HEK293 (cell line): Measurements from ENCODE around the gene AATF.
A peak's percentile ranks its signal among the peaks of the same experiment; 100 is the strongest.

Experiments
- CTCF ChIA-PET: fragments of 350-600 bp; formaldehyde crosslinking; extraction: SDS; loops from one replicate; lab custom pipeline; 2021; ENCODE audit warnings: antibody characterized with exemption; lab: Yijun Ruan, JAX
- POLR2A ChIA-PET: fragments of 300-600 bp; formaldehyde crosslinking; extraction: SDS; loops from one replicate; lab custom pipeline; 2020; ENCODE audit warnings: antibody characterized with exemption, inconsistent platforms; lab: Yijun Ruan, JAX
- H3K27ac ChIP-seq: fragments of 200-500 bp; sonication (Bioruptor generic); 2 replicates; pipeline ENCODE4 v1.5.1; 2014; ENCODE audit warnings: low read depth, low read length, control low read depth, inconsistent platforms; ENCODE audit errors: extremely low read depth
- H3K36me3 ChIP-seq, 2 experiments: fragments of 200-500 bp in 1 of 2; sonication (Bioruptor generic) in 1 of 2; 1 replicate in 1 of 2; 2 replicates in 1 of 2; pipeline ENCODE4 v1.5.1; 2014 to 2017; ENCODE audit warnings: inconsistent platforms in 2 of 2, low read length in 2 of 2; ENCODE audit not compliant: control insufficient read depth in 2 of 2, insufficient read depth in 1 of 2
- H3K4me1 ChIP-seq: fragments of 200-500 bp; sonication (Bioruptor generic); 2 replicates; pipeline ENCODE4 v1.5.1; 2014; ENCODE audit warnings: mild to moderate bottlenecking, low read length, inconsistent platforms; ENCODE audit not compliant: control insufficient read depth, insufficient read depth
- H3K4me3 ChIP-seq: 2 replicates; pipeline ENCODE4 v1.5.1; 2011; ENCODE audit warnings: low read depth, mild to moderate bottlenecking, control low read depth, low read length, moderate library complexity
- H3K9me3 ChIP-seq: fragments of 200-500 bp; sonication (Bioruptor generic); 2 replicates; pipeline ENCODE4 v1.5.1; 2014; ENCODE audit warnings: low read depth, low read length, inconsistent platforms; ENCODE audit not compliant: control insufficient read depth, insufficient read depth
- BCL11A ChIP-seq: fragments of 450-650 bp; formaldehyde crosslinking; IDR thresholded peaks from 2 replicates; pipeline ENCODE4 v1.5.1; 2016; ENCODE audit warnings: low read depth, missing biosample characterization, missing genetic modification characterization
- FEZF1 ChIP-seq: fragments of 450-650 bp; formaldehyde crosslinking; IDR thresholded peaks from 2 replicates; pipeline ENCODE4 v1.5.1; 2016; ENCODE audit warnings: missing biosample characterization, missing genetic modification characterization
- SP3 ChIP-seq: fragments of 450-650 bp; formaldehyde crosslinking; IDR thresholded peaks from 2 replicates; pipeline ENCODE4 v1.5.1; 2016; ENCODE audit warnings: missing biosample characterization, missing genetic modification characterization
- TCF7L2 ChIP-seq: IDR thresholded peaks from 2 replicates; pipeline ENCODE4 v1.6.1; 2011; ENCODE audit warnings: low read depth, mild to moderate bottlenecking, inconsistent platforms, low read length, moderate library complexity, borderline replicate concordance
- ZFP69B ChIP-seq: fragments of 450-650 bp; formaldehyde crosslinking; IDR thresholded peaks from 2 replicates; pipeline ENCODE4 v1.5.1; 2016; ENCODE audit warnings: missing biosample characterization, missing genetic modification characterization
- ZIC2 ChIP-seq: fragments of 450-650 bp; formaldehyde crosslinking; IDR thresholded peaks from 2 replicates; pipeline ENCODE4 v1.5.1; 2016; ENCODE audit warnings: missing biosample characterization, missing genetic modification characterization
- ZNF112 ChIP-seq: fragments of 450-650 bp; formaldehyde crosslinking; IDR thresholded peaks from 2 replicates; pipeline ENCODE4 v1.5.0; 2017; ENCODE audit warnings: missing biosample characterization, missing genetic modification characterization
- ZNF202 ChIP-seq: fragments of 450-650 bp; formaldehyde crosslinking; IDR thresholded peaks from 2 replicates; pipeline ENCODE4 v1.5.1; 2016; ENCODE audit warnings: missing biosample characterization, missing genetic modification characterization, borderline replicate concordance
- ZNF211 ChIP-seq: fragments of 450-650 bp; formaldehyde crosslinking; IDR thresholded peaks from 2 replicates; pipeline ENCODE4 v1.5.1; 2016; ENCODE audit warnings: low read depth, missing biosample characterization, missing genetic modification characterization
- ZNF37A ChIP-seq: fragments of 450-650 bp; IDR thresholded peaks from 2 replicates; pipeline ENCODE4 v1.5.1; 2018; ENCODE audit warnings: missing biosample characterization, missing genetic modification characterization
- ZNF585B ChIP-seq: fragments of 450-650 bp; formaldehyde crosslinking; IDR thresholded peaks from 2 replicates; pipeline ENCODE4 v1.5.1; 2016; ENCODE audit warnings: missing biosample characterization, missing genetic modification characterization
- ZNF785 ChIP-seq: fragments of 450-650 bp; formaldehyde crosslinking; IDR thresholded peaks from 2 replicates; pipeline ENCODE4 v1.5.1; 2016; ENCODE audit warnings: missing biosample characterization, missing genetic modification characterization
- ZSCAN30 ChIP-seq: fragments of 450-650 bp; IDR thresholded peaks from 2 replicates; pipeline ENCODE4 v1.5.1; 2018; ENCODE audit warnings: missing biosample characterization, mild to moderate bottlenecking, missing genetic modification characterization, moderate library complexity
- TF ChIP-seq, protein P1 (sequence below): fragments of 450-650 bp; formaldehyde crosslinking; IDR thresholded peaks from 2 replicates; pipeline ENCODE4 v1.5.1; 2016; ENCODE audit warnings: missing biosample characterization, missing genetic modification characterization, low read depth
- TF ChIP-seq, protein P2 (sequence below): fragments of 450-650 bp; formaldehyde crosslinking; IDR thresholded peaks from 2 replicates; pipeline ENCODE4 v1.5.1; 2016; ENCODE audit warnings: missing biosample characterization, missing genetic modification characterization, low read depth
- TF ChIP-seq, protein P3 (sequence below): fragments of 450-650 bp; formaldehyde crosslinking; IDR thresholded peaks from 2 replicates; pipeline ENCODE4 v1.5.0; 2017; ENCODE audit warnings: missing biosample characterization, missing genetic modification characterization, borderline replicate concordance
- TF ChIP-seq, protein P4 (sequence below): fragments of 450-650 bp; formaldehyde crosslinking; IDR thresholded peaks from 2 replicates; pipeline ENCODE4 v1.5.1; 2016; ENCODE audit warnings: missing biosample characterization, missing genetic modification characterization

AATF gene

DNA sequence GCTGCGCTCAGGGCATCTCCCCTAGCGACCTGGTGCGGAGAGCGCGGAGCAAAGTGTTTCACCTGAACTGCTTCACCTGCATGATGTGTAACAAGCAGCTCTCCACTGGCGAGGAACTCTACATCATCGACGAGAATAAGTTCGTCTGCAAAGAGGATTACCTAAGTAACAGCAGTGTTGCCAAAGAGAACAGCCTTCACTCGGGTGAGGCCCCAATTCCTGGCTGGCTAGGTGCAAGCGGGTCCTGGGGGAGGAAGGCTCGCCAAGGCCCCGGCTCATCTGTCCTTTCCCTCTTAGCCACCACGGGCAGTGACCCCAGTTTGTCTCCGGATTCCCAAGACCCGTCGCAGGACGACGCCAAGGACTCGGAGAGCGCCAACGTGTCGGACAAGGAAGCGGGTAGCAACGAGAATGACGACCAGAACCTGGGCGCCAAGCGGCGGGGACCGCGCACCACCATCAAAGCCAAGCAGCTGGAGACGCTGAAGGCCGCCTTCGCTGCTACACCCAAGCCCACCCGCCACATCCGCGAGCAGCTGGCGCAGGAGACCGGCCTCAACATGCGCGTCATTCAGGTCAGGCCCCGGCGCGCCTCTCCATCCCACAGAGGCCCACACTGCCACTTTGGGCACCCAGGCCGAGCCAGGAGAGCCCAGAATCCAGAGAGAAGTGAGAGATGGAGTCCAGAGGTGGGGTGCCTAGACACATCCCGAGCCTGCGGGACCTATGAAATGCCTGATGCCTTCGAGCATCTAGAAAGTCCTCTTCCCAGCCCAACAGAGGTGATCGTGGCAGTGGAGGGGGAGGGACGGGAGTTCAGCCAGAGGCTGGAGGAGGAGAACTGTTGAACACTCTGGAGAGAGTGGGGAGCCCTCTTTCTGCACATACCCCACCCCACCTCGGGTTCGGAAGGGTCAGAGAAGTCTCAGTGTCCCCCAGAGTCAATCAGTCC is 8.2 kb upstream of the AATF start:
- TF ChIP-seq, protein P1, sequence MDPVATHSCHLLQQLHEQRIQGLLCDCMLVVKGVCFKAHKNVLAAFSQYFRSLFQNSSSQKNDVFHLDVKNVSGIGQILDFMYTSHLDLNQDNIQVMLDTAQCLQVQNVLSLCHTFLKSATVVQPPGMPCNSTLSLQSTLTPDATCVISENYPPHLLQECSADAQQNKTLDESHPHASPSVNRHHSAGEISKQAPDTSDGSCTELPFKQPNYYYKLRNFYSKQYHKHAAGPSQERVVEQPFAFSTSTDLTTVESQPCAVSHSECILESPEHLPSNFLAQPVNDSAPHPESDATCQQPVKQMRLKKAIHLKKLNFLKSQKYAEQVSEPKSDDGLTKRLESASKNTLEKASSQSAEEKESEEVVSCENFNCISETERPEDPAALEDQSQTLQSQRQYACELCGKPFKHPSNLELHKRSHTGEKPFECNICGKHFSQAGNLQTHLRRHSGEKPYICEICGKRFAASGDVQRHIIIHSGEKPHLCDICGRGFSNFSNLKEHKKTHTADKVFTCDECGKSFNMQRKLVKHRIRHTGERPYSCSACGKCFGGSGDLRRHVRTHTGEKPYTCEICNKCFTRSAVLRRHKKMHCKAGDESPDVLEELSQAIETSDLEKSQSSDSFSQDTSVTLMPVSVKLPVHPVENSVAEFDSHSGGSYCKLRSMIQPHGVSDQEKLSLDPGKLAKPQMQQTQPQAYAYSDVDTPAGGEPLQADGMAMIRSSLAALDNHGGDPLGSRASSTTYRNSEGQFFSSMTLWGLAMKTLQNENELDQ (tag by site-specific recombination) = no peak
- TF ChIP-seq, protein P2, sequence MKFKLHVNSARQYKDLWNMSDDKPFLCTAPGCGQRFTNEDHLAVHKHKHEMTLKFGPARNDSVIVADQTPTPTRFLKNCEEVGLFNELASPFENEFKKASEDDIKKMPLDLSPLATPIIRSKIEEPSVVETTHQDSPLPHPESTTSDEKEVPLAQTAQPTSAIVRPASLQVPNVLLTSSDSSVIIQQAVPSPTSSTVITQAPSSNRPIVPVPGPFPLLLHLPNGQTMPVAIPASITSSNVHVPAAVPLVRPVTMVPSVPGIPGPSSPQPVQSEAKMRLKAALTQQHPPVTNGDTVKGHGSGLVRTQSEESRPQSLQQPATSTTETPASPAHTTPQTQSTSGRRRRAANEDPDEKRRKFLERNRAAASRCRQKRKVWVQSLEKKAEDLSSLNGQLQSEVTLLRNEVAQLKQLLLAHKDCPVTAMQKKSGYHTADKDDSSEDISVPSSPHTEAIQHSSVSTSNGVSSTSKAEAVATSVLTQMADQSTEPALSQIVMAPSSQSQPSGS = no peak
- TF ChIP-seq ZNF37A (tag by site-specific recombination) (no peak), TCF7L2 (no peak), ZNF585B (tag by site-specific recombination) (no peak), ZSCAN30 (tag by site-specific recombination) (no peak)
- ChIA-PET CTCF (no interaction called here), POLR2A (interaction anchor here (4.9 to 6.6 kb wide), 2 partner anchors 9 to 39 kb away, joined by 33 to 92 read pairs; partner anchors contain the start of gene AATF)
- no peak overlapping the region for H3K27ac ChIP-seq
- H3K4me3 ChIP-seq = no peak overlapping the region
- no peaks in the 10 kb centered on the region for H3K9me3 ChIP-seq
- H3K36me3 ChIP-seq = peaks cover 0 to 34% of the 10 kb centered on the region in 2 experiments; a peak in 1 of 3 replicates
- H3K4me1 ChIP-seq = peaks cover 3% of the 10 kb centered on the region; the same call in 1 of the 2 replicates

DNA sequence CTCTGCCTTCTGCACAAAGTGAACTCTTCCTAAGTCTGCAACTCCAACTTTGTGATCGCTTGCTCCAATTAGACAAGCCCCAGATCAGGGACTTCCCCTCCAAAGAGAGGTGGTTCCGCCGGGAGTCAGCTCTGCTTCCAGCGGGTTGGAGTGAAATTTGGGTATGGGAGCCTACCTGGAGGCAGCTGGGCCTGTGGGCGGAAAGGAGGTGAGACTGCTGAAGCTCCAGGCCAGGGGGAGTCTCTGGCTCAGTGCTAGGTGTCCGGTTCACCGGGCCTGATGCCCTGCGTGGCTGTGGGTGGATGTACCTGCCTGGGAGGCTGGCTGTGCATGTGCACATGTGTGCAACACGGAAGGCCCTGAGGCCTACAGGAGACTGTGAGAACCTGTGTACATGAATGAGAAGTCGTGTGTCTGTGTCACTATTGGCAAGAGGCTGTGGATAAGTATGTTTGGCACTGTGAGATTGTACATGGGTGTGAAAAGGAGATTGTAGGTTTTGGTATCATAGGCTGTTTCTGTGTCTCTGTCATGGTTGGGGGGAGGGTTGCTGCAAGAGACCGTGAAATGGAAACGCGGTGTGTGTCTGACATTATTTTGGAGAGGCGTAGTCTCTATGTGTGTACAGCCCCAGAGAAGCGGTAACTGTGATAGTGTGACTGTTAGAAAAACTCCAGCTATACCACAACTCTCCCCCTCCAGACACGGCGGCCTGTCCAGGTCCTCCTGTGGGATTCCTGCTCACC is 7.3 kb upstream of the AATF start:
- TF ChIP-seq ZNF211 (tag by site-specific recombination) (no peak), ZNF112 (tag by site-specific recombination) (no peak), ZFP69B (tag by site-specific recombination) (no peak)
- Histone ChIP-seq H3K4me1 (peaks cover 3% of the 10 kb centered on the region; the same call in 1 of the 2 replicates), H3K36me3 (peaks cover 0 to 34% of the 10 kb centered on the region in 2 experiments; a peak in 1 of 3 replicates), H3K4me3 (no peak overlapping the region), H3K27ac (0 out of 2 replicates have a peak overlapping the region, but pooled peaks have one; percentile 2), H3K9me3 (no peaks in the 10 kb centered on the region)
- POLR2A ChIA-PET = no interaction called here
- CTCF ChIA-PET = interaction anchor here (0.6 kb wide), 1 partner anchor 313 kb away, joined by 3 read pairs; no protein-coding TSS in a partner anchor

DNA sequence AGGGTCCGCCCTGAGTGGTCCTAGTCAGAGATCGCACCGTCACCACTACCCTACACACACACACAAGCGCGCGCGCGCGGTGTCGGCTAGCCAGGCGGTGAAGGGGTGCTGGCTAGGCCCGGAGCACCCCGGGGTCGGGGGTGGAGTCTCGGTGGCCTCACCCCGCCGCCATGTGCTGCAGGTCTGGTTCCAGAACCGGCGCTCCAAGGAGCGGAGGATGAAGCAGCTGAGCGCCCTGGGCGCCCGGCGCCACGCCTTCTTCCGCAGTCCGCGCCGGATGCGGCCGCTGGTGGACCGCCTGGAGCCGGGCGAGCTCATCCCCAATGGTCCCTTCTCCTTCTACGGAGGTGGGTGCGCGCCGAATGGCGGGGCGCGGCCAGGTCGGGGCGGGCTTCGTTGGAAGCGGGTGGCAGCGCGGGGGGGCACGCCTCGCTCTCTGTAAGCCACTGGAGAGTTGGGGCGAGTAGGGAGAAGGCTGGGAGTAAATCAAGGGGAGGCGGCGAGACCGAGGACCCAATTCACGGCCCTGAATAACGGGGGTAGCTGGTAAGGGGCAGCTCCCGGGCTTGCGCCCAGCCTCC is 6.6 kb upstream of the AATF start:
- Histone ChIP-seq H3K4me3 (no peak overlapping the region), H3K36me3 (peaks cover 0 to 34% of the 10 kb centered on the region in 2 experiments; a peak in 1 of 3 replicates), H3K4me1 (peaks cover 3% of the 10 kb centered on the region; the same call in 1 of the 2 replicates), H3K27ac (0 out of 2 replicates have a peak overlapping the region, but pooled peaks have one; percentile 2), H3K9me3 (no peaks in the 10 kb centered on the region)
- CTCF ChIA-PET = interaction anchor here (0.6 to 1.0 kb wide), 2 partner anchors 186 to 314 kb away, joined by 3 to 4 read pairs; no protein-coding TSS in a partner anchor
- POLR2A ChIA-PET = no interaction called here
- TF ChIP-seq BCL11A (tag by site-specific recombination) = no peak
- TF ChIP-seq ZIC2 = no peak
- TF ChIP-seq, protein P3, sequence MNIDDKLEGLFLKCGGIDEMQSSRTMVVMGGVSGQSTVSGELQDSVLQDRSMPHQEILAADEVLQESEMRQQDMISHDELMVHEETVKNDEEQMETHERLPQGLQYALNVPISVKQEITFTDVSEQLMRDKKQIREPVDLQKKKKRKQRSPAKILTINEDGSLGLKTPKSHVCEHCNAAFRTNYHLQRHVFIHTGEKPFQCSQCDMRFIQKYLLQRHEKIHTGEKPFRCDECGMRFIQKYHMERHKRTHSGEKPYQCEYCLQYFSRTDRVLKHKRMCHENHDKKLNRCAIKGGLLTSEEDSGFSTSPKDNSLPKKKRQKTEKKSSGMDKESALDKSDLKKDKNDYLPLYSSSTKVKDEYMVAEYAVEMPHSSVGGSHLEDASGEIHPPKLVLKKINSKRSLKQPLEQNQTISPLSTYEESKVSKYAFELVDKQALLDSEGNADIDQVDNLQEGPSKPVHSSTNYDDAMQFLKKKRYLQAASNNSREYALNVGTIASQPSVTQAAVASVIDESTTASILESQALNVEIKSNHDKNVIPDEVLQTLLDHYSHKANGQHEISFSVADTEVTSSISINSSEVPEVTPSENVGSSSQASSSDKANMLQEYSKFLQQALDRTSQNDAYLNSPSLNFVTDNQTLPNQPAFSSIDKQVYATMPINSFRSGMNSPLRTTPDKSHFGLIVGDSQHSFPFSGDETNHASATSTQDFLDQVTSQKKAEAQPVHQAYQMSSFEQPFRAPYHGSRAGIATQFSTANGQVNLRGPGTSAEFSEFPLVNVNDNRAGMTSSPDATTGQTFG = no peak
- no peak for TF ChIP-seq ZNF202 (tag by site-specific recombination)
- TF ChIP-seq SP3 (tag by site-specific recombination) = no peak
- no peak for TF ChIP-seq ZNF785 (tag by site-specific recombination)
- no peak for TF ChIP-seq FEZF1 (tag by site-specific recombination)
- TF ChIP-seq, protein P4, sequence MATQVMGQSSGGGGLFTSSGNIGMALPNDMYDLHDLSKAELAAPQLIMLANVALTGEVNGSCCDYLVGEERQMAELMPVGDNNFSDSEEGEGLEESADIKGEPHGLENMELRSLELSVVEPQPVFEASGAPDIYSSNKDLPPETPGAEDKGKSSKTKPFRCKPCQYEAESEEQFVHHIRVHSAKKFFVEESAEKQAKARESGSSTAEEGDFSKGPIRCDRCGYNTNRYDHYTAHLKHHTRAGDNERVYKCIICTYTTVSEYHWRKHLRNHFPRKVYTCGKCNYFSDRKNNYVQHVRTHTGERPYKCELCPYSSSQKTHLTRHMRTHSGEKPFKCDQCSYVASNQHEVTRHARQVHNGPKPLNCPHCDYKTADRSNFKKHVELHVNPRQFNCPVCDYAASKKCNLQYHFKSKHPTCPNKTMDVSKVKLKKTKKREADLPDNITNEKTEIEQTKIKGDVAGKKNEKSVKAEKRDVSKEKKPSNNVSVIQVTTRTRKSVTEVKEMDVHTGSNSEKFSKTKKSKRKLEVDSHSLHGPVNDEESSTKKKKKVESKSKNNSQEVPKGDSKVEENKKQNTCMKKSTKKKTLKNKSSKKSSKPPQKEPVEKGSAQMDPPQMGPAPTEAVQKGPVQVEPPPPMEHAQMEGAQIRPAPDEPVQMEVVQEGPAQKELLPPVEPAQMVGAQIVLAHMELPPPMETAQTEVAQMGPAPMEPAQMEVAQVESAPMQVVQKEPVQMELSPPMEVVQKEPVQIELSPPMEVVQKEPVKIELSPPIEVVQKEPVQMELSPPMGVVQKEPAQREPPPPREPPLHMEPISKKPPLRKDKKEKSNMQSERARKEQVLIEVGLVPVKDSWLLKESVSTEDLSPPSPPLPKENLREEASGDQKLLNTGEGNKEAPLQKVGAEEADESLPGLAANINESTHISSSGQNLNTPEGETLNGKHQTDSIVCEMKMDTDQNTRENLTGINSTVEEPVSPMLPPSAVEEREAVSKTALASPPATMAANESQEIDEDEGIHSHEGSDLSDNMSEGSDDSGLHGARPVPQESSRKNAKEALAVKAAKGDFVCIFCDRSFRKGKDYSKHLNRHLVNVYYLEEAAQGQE (tag by site-specific recombination) = no peak
